Glomerular visceral epithelial cell (primary cell): ENCODE data around the gene C2orf80.
A peak's percentile ranks its signal among the peaks of the same experiment; 100 is the strongest.
"Not testable (repeated sequence)": the region's sequence is repeated elsewhere in the genome, so short reads cannot be mapped to it uniquely, and the experiment has no call there.

Experiments used
- DNase-seq: peaks from one replicate; pipeline ENCODE4 v3.0.0-alpha.2; 2016; ENCODE audit errors: extremely low spot score

The C2orf80 gene

DNA sequence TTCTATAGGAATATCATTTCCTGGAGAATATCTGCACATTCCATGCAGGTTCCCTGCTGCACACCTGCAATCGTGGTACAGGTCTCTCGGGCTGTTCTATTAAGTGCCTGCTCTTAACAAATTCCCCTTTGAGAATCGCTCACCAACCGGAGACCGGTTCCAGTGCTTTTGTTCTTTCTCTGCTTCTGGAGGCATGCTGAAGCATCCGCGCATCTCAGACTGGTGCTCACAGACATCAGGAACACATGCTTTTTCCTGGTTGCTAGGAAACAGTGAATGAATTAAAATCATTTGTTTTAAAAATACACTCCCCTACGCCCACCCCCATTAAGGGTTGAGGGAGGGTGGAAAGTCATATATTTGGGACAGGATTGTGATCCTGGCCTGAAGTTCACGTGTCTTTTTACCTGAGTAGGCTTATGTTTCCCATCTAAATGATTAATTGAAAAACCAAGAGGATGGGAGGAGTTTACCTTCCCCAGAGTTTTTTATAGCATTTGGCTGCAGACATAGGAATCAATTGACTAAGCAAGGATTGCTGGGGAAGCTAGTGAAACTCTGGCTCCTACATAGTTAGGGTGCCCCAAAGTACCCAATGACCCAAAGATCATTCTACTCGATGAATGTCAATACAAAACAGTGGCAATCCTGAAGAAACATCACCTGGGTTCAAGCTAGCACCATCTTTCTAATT, at the start of gene C2orf80:
TSS of gene C2orf80 (minus strand) at position 221 of the 694 bp plus-strand sequence. CDS start 3,044 bp downstream, outside the sequence.
- DNase-seq, result no peak

DNA sequence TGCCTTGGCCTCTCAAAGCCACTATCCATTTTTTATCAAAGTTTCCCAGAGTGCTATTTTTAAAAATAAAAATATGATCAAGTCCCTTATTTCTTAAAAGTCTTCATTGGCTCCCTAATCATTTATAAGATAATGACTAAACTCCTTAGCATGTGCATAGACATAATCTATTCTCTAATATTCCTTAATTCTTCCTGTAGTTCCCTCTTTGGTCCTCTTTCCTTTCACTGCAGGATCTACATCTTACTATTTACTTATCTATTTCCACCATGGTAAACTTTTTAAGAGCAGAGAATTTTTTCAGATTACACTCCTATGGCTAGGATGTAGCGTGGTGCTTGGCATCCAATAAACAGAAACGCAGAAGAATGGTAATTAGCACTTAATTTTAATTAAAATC, 46.0 kb upstream of the C2orf80 start:
- no peak for DNase-seq

DNA sequence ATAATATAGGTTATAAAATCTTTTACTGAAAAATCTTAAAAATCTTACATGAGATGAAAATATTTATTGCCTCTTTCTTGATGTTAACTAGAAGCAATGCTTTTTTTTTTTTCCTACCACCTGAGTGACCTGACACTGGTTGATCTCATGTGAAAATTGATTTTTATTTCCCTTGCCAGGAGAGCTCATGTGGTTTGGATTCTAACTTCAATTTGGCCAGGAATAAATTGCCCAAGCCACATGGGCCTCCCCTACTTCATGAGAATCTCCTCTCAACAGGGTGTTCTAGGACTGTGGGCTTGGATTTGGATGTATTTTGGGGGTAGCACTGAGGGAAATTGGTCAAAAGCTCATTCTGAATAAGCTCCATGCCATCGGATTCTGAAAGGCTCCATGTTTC, 45.0 kb upstream of the C2orf80 start:
- DNase-seq, result no peak

DNA sequence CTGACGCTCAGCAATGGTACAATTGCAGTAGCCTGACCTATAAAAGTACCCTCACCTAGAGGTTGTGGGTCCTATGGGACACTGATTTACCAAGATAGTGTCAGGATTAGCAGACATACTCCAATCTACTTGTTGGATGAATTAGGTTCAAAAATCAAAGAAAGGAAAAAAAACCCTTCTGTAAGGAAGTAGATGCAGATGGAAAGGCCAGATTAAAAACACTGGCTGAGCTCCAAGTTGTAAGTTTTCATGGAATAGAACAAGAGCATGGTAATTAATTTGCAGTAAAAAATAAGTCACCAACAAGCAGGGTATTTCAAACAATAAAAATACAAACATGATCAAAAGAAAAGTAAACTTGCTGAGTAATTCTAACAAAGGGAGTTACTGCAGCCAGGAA, 38.6 kb upstream of the C2orf80 start:
- DNase-seq, result no peak

DNA sequence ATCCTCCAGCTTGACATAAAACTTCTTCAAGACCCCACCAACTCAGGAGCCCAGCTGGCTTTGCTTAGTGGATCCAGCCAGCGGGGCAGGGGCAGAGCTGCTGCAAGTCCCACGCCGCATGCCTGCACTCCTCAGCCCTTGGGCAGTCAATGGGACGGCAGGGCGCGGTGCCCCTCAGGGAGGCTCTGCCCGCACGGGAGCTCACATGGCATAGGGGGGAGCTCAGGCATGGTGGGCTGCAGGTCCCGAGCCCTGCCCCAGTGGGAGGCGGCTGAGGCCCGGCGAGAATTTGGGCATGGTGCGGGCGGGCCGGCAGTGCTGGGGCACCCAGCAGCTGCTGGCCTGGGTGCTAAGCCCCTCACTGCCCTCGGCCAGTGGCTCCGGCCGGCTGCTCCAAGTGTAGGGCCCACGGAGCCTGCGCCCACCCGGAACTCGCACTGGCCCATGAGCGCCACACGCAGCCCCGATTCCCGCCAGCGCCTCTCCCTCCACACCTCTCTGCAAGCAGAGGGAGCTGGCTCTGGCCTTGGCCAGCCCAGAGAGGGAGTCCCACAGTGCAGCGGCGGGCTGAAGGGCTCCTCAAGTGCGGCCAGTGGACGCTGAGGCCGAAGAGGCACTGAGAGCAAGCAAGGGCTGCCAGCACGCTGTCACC, 37.9 kb upstream of the C2orf80 start:
- no peak for DNase-seq

DNA sequence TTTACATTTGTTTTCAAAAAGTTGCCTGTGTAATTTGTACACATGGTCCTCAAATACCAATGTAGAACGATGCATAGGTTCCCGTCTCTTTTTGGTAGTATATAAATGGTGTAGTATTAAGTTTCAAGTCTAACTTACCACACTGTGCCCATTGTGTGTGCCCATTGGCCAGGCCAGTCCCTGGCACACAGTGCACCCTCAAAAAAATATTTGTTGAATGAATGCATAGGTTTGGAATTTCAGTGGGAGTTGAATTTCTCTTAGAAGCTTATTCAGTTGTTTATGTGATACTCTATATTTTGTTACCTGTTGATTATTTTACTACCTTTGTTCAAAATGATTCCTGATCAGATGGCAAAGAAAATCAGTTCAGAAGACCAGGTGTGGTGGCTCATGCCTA, 35.0 kb upstream of the C2orf80 start:
- DNase-seq, result no peak

DNA sequence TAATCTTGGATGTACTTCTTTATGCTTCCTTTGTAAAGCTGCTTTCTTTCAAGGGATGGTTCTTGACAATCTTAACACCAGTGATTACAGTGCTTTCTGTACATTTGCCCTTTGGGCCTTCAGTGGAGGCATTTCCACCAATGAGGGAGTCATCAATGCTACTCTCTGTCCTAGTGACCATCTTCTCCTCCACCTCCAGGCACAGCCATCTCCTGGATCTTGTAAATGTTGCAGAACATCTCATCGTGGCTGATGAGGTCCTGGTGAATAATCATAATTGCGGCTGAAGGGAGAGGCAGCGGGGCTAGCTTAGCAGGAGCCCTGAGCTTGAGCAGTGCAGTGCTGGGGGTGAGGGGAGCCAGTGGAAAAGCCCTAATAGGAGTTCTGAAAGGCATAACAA, 32.5 kb upstream of the C2orf80 start:
- DNase-seq, result peak; percentile 51

DNA sequence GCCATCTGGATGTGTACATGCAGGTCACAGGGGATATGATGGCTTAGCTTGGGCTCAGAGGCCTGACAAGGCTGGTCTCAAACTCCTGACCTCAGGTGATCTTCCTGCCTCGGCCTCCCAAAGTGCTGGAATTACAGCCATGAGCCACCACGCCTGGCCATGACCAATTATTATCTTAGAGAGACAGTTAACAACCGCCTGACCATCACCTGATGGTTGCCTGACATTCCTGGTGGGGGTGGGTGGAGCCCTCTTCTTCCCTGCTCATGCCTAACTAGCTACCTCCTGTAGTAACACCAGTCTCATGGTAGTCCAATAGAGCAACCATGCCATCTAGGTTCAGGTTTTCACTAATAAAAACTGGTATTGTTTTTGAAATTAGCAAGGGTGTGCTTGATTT, 32.0 kb upstream of the C2orf80 start:
- not testable (repeated sequence) for DNase-seq

DNA sequence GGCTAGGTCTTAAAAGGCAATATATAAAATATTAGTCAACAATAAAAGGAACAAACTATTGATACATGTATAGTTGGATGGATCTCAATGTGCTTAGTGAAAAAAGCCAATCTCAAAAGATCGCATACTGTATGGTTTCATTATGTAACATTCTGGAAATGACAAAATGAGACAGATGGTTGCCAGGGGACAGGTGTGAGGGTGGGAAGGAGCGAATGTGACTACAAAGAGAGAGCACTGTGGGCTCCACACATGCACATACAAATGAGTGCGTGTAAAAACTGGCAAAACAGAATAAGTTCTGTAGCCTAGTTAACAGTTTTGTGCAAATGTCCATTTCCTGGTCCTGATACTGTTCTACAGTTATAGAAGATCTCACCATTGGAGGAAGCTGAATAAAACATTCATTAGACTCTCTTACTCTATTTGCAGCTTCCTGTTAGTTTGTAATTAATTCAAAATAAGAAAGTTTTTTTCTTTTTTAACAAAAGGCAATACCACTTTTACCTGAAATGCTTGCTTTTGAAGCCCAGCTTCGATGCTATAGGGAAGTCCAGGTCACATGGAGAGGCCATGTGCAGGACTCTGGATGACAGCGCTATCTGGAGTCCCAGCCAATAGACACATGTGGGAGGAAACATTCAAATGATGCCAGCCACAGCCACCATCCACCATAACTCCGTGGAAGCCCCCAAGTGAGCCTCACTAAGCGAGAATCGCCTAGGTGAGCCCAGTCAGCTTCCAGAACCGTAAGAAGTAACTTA, 21.0 kb upstream of the C2orf80 start:
- no peak for DNase-seq

DNA sequence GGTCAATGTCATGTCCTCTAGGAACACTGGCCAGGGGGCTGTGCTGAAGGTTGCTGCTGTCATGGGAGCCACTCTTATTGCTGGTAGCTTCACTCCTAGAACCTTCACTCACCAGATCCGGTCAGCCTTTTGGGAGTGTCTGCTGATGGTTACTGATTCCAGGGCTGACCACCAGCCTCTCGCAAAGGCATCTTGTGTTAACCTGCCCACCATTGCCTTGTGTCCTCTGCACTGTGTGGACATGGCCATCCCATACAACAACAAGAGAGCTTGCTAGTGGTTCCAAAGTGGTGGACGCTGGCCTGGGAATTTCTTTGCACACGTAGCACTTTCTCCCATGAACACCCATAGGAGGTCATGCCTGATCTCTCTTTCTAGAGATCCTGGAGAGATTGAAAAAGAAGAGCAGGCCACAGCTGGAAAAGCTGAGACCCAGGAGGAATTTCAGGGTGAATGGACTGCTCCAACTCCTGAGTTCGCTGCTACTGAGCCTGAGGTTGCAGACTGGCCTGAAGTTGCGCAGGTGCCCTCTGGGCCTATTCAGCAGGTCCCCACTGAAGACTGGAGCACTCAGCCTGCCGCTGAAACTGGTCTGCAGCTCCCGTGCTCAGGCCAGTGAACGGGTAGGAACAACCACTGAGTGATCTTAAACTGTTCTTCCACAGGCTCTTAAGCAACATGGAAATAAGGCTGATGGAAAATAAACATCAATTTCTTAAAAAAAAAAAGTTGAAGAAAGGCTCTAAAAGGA, 18.7 kb upstream of the C2orf80 start:
- DNase-seq, result no peak

DNA sequence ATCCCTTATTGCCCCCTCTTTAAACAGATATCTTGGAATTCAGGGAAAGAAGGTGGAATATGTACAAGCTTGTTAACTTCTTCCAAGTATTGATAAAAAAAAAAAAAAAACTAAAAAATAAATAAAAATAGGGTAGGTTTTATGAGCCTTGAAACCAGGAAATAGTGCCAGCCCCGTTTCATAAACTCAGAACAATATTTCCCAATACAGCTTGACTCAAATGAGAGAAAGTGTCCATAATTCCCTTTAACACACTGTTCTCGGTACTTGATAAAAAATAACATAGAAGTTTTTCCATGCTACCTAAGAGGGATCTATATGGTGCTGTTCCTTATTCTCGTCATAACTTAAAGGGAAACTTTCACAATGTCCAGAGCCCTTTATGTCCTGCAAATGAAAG, 17.9 kb upstream of the C2orf80 start:
- no peak for DNase-seq

DNA sequence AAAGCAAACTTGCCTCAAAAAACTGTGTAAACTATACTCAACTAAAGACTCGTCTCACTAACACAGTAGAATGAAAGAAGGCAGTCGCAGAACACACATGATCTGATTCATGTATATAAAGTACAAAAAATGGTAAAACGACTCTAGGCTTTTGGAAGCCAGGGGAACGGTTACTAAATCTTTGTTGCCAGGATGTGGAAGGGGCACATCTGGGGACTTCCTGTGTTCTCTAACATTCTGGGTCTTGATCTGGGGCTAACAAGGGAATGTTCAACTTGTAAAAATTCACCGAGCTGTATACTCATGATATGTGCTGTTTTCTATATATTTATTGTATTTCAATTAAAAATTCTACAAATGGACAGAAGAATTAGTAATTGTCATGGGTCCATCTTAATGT, 14.3 kb upstream of the C2orf80 start:
- no peak for DNase-seq

DNA sequence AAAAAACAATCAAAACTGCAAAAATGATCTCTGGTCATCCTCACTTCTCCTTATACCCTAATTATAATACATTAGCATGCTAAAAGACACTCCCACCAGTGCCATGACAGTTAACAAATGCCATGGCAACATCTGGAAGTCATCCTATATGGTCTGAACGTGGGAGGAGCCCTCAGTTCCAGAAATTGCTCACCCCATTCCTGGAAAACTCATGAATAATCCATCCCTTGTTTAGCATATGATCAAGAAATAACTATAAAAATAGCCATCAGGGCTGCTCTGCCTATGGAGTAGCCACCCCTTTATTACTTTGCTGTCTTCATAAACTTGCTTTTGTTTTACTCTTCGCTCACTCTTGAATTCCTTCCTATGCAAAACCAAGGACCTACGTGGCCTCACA, 5.7 kb upstream of the C2orf80 start:
- DNase-seq, result no peak

DNA sequence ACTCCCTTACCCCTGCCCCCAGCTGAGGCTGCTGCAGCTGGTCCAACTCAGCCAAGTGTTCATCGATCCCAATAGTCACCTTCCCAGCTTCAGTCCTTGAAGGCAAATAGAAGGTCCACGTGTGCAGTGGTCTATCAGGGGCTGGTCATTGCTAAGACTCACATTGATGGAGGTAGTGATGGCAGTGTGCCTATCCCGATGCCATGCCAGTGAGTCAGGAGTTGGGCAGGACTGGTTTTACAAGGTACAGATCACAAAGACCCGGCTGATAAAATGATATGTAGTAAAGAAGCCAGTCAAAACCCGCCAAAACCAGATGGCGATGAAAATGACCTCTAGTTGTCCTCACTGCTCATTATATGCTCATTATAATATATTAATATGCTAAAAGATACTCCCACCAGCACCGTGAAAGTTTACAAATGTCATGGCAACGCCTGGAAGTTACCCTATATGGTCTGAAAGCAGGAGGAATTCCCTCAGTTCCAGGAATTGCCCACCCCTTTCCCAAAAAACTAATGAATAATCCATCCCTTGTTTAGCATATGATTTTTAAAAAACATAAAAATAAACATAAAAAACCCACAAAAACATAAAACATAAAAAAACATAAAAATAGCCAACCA, 2.9 kb upstream of the C2orf80 start:
- no peak for DNase-seq

DNA sequence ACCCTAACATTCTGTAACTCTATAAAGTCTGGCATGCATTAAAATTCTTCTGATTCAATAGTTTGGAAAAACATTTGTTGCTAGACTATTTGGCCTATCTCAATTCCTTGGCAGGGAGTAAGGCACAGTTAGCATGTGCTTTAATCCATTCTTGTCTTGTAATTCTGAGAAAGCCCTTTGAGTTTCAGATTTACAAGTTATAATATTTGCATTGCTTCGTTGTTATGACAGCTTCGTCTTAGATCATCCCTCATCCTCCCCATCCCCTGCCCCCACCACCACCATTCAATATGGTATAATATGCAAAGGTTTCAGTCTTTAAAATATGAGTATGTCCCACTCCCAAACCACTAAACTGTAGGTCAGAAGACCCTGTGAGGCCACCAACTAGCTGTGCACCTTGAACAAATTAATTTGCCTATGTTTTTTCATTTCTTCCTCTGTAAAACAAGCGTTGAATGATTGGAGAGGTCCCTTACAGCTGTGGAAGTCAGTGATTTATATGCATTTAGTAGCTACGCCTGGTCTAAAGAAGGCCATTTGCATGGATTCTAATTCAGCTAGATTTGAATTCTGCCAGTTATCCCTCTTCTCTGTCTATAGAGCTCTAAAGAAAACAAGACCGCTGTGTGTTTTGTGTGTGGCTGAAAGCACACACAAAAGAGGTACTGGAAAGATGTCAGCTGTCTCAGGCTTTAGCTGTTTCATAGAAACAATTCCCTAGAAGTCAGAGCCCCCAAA, 591 bp downstream of the C2orf80 start:
- DNase-seq, result no peak

DNA sequence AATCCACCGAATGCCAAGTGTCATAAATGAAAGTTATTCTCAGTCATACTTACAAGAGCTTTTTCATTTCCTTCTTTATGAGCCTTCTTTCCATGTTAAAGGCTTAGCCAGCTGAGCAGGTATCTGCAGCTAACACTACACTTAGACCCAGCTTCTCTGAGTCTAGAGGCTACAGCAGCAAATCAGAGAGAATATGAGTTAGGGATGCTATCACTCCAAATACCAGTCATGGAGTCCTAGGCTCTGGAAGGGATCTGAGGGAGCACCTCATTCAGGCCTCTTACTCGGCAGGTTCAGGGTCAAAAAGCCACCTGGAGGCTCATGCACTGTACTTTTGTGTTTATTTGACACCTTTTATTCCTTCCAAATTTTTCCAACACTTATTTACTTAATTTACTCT, 2.9 kb downstream of the C2orf80 start:
- no peak for DNase-seq

DNA sequence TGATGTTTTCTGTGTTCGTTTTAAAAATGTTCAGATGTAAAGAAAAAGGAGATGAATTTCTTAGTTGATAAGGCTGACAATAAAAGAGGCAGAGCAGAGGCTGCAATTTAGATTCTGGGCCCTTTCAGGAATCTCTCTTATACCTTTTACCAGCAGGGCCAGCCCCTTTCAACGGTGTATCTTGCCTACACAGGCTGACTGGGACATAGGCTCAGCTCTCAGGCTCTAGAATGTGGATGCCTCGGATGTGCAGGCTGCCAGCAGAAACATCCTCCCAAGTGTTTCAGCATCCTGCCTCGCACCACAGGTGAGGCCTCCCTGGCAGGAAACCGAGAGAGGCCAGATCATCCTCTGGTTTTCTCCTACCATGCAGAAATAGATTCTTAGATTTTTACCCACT, 3.4 kb downstream of the C2orf80 start:
- no peak for DNase-seq

DNA sequence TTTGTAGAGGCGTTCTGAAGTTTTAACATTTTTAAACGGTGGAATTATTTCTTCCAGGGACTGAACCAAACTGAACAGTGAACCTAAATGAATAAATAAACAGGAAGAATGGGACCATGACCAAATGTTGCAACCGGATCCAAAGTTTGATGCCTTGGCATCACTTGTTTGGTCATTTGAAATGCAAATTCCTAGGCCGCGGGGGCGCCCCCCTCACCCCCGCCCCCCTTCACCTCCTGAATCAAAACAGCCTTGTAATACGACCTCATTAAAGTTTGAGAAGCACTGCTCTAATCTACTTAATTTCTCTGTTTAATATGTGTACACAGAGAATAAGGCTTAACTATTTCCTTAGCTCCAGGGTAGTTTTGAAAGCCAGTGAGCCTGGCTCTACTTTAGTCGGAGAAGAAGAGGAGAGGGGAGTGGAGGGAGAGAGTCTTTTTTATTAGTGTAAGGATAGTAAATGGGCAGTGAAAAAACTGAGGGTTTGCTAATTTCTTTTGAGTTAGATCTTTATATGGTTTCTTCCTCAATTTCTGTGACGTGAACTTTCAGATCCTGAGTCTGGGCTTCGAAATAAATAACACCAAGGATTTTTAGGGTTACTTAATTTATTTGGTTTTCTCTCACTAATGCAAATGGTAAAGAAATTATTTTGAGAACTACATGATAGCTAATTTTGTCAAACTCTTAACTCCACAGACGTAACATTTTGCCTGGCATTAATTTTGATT, 5.7 kb downstream of the C2orf80 start:
- no peak for DNase-seq

DNA sequence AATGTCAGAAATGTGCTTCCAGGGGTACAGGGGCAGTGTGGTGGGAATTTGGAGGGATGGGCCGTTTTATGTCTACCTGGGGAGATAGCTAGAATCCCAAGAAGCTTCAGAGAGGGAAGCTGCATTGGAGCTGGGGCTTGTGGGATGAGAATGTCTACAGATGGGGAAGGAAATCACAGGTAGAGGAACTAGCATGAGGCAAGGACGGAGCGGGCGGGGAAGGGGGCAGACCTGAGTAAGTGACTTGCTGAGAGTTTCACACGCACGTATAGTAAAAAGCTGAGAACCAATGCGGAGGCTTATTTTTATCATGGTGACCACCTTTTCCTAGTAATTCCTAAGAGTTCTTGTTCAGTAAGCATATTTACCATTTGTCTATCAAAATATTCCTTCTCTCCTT, 6.3 kb downstream of the C2orf80 start:
- no peak for DNase-seq

DNA sequence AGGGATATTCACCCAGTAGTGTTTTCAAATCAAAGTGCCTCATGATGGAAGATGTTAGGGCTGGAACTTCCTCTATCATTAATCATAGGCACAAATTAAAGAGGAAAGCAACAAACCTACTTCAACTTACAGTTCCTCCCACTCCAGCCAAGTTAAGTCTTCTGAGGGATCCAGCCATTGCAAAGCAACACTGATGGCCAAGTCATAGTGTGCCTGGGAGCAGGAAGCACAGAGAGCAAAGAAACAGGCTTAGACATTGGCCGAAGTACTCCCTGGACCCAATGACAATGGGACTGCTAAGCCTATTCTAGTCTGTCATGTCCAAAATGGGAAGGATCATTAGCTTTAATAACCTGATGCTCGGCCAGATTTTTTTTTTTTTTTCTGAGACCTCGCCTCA, 7.0 kb downstream of the C2orf80 start:
- no peak for DNase-seq
